ENCODE results near the gene MTHFD1. TPM values are rescaled to one million over a fixed set of nuclear protein-coding genes. Genes with fewer than 3 reads are reported as not detected.
A peak's percentile ranks its signal among the peaks of the same experiment; 100 is the strongest.
"Not testable (repeated sequence)": the region's sequence is repeated elsewhere in the genome, so short reads cannot be mapped to it uniquely, and the experiment has no call there.

MTHFD1 gene
- 100 to 1,000 TPM; 165 to 297 TPM for total RNA-seq

DNA sequence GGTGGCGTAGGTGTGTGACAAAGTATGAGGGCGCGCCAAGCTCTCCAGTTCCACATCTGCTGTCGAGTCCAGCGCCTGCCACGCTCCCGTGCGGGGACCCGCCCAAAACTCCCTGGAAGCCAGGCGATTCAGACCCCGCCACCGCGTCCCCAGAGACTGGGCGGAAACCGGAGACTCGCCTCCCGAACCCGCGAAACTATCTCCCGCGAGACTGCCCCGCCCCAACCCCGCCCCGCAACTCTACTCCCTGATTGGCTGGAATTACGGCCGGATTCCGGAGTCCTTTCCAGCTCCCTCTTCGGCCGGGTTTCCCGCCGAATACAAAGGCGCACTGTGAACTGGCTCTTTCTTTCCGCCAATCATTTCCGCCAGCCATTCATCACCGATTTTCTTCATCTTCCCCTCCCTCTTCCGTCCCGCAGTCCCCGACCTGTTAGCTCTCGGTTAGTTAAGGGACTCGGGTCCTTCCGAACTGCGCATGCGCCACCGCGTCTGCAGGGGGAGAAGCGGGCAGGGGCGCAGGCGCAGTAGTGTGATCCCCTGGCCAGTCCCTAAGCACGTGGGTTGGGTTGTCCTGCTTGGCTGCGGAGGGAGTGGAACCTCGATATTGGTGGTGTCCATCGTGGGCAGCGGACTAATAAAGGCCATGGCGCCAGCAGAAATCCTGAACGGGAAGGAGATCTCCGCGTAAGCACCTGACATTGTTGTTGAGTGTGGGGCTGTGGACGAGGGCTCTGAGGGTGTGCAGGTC is at the start of gene MTHFD1:
TSS of gene MTHFD1 (plus strand) at position 572 of the 751 bp plus-strand sequence. CDS start at position 647, 75 bp downstream.
- H3K4me1 Mint-ChIP-seq (ENCODE audit: low read depth in 2 of 2) = peaks cover 27 to 31% of the 10 kb centered on the region in 2 donors
- peak; percentile 99 for DNase-seq (ENCODE audit: low spot score)
- H3K9me3 Mint-ChIP-seq = no peaks in the 10 kb centered on the region
- H3K27ac Mint-ChIP-seq = peak within 1 kb of the TSS; percentile 95 to 96
- ATAC-seq = peak; percentile 93 to 95
- peaks cover 10% of the 10 kb centered on the region for H3K36me3 Mint-ChIP-seq
- H3K27me3 Mint-ChIP-seq = no peaks in the 10 kb centered on the region
- peak within 1 kb of the TSS; percentile 97 for H3K4me3 Mint-ChIP-seq

DNA sequence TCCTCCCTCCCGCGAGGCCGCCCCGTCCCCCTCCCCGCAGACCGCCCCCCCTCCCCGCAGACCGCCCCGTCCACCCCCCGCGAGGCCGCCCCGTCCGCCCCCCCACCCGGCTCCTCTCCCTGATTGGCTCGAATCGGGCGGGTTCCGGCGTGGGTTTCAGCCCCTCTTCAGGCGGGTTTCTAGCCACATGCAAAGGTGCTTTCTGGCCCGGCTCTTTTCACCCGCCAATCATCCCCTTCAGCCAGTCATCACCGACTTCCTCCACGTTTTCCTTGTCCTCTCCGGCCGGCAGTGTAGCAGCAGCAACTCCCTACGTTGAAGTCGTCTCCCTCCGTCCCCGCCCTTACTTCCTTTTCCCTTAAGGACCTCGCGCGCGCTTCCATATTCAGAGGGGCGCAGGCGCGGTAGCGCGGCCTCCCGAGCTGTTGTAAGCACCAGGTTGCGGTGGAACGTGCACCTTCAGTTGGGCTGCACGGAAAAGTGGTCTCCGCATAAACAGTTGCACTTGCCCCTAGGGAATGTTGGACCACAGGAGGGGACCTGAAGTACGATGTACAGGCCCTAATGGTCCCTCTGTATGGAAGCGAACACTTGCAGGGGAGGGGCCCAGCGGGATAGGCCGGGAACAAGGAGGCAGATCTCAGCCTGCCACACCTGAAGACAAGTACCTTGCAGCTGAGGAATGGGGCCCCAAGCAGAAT is 49.4 kb upstream of the MTHFD1 start:
- Mint-ChIP-seq H3K27ac (peak overlapping the region; percentile 81 to 85), H3K4me1 (ENCODE audit: low read depth in 2 of 2) (peaks cover 12 to 20% of the 10 kb centered on the region in 2 donors), H3K36me3 (peaks cover 8% of the 10 kb centered on the region), H3K27me3 (no peaks in the 10 kb centered on the region), H3K9me3 (no peaks in the 10 kb centered on the region), H3K4me3 (peak overlapping the region; percentile 91)
- ATAC-seq = peak; percentile 91 to 94
- peak; percentile 93 for DNase-seq (ENCODE audit: low spot score)

DNA sequence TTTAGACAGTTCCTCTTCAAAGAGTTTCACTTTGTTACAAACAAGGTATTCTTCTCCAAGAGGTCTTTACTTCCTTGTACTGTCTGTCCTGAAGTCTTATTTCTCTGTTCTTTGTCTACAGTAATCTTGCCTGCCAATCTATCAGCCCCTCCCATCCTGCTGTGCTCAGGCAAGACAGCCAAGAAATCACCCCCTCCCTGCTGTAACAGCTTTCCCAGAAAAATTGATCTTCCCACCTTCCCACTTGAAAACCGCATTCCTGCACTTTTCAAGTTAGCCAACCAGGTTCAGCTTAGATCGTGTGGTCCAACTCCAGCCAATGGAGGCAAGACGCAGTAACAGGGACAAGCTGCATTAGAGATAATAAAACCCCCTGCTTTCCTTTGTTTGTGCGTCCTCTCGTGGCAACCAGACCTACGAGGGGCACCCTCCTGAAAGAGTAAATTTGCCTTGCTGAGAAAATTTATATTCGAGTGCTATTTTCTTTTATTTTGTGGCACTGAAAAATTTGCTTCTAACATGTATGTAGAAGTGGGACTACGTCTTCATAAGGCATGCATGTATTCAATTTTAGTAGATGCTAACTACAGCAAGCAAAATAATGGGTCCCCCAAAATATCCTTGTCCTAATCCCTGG is 47.5 kb upstream of the MTHFD1 start:
- peaks cover 8% of the 10 kb centered on the region for H3K36me3 Mint-ChIP-seq
- peaks cover 12 to 20% of the 10 kb centered on the region in 2 donors for H3K4me1 Mint-ChIP-seq (ENCODE audit: low read depth in 2 of 2)
- DNase-seq (ENCODE audit: low spot score) = no peak
- no peak overlapping the region for H3K4me3 Mint-ChIP-seq
- H3K27me3 Mint-ChIP-seq = no peaks in the 10 kb centered on the region
- no peaks in the 10 kb centered on the region for H3K9me3 Mint-ChIP-seq
- H3K27ac Mint-ChIP-seq = peak overlapping the region in 1 of 2 donors; percentile 27
- no peak for ATAC-seq

DNA sequence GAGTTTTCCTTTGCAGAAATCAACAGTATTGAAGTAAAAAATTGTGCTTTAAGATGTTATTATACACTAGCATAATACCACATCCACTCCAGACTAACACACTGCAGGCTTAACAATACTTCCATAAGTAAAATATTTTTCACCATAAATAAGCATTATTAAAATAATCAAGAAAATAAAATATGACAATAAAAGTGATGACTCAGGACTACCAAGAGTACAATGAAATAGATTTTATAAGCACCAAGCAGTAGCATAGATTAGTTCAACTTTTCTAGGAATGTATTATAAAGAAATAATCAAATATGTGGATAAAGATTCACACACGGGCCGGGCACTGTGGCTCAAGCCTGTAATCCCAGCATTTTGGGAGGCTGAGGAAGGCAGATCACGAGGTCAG is 40.4 kb upstream of the MTHFD1 start:
- Mint-ChIP-seq H3K27me3 (no peaks in the 10 kb centered on the region), H3K9me3 (no peaks in the 10 kb centered on the region), H3K4me3 (no peak overlapping the region), H3K4me1 (ENCODE audit: low read depth in 2 of 2) (no peaks in the 10 kb centered on the region), H3K36me3 (no peaks in the 10 kb centered on the region), H3K27ac (no peak overlapping the region)
- DNase-seq (ENCODE audit: low spot score) (no peak), ATAC-seq (no peak)

DNA sequence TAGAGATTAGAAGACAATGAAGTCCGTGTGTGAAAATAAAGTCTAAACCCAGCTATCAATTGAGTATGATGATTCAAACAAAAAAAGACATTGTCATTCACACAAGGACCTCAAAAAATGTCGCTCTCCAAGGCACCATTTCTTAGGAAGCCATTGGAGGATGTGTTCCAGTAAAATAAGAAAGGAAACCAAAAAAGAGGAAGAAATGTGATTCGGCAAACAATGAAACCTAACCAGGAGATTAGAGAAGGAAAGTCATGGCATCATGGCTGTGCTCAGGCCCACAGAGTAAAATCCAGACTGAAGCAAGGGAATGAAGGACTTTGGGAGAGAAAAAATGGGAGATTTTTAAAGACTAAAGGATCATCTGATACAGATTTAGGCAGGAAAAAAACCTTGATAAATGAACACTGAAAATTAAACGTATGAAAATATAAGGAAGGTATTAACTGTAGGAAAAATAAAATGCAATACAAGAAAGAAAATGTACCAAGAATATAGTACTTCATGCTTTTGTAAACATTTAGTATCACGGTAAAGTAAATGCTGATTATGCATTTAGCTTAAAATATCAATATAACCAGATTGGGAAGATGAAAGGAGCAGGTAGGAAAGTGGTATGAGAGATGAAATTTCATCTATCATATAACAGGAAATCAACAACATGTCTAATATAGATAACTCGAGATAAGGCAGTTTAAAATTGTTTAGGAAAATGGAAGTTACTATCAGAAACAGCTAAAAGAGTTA is 38.2 kb upstream of the MTHFD1 start:
- no peak overlapping the region for H3K27ac Mint-ChIP-seq
- H3K4me3 Mint-ChIP-seq = no peak overlapping the region
- no peaks in the 10 kb centered on the region for H3K4me1 Mint-ChIP-seq (ENCODE audit: low read depth in 2 of 2)
- no peaks in the 10 kb centered on the region for H3K36me3 Mint-ChIP-seq
- DNase-seq (ENCODE audit: low spot score) (no peak), ATAC-seq (no peak)
- no peaks in the 10 kb centered on the region for H3K9me3 Mint-ChIP-seq
- no peaks in the 10 kb centered on the region for H3K27me3 Mint-ChIP-seq

DNA sequence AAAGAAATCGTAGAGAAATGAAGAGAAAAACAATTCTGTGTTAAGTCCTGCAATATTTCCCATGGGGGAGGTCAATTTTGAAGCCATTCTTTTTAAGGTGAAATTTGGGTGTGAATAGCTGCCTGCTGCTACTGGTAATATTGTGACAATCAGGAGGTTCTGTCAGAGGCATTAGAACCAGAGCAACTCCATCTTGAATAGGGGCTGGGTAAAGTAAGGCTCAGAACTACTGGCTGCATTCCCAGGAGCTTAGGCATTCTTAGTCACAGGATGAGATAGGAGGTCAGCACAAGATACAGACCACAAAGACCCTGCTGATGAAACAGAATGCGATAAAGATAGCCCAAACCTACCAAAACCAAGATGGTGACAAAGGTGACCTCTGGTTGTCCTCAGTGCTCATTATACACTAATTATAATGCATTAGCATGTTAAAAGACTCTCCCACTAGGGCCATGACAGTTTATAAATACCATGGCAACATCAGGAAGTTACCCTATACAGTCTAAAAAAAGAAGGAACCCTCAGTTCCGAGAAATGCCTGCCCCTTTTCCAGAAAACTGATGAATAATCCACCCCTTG is 24.8 kb upstream of the MTHFD1 start:
- H3K27ac Mint-ChIP-seq = no peak overlapping the region
- H3K9me3 Mint-ChIP-seq = no peaks in the 10 kb centered on the region
- no peak for ATAC-seq
- no peaks in the 10 kb centered on the region for H3K27me3 Mint-ChIP-seq
- H3K4me3 Mint-ChIP-seq = no peak overlapping the region
- no peaks in the 10 kb centered on the region for H3K4me1 Mint-ChIP-seq (ENCODE audit: low read depth in 2 of 2)
- no peaks in the 10 kb centered on the region for H3K36me3 Mint-ChIP-seq
- no peak for DNase-seq (ENCODE audit: low spot score)

DNA sequence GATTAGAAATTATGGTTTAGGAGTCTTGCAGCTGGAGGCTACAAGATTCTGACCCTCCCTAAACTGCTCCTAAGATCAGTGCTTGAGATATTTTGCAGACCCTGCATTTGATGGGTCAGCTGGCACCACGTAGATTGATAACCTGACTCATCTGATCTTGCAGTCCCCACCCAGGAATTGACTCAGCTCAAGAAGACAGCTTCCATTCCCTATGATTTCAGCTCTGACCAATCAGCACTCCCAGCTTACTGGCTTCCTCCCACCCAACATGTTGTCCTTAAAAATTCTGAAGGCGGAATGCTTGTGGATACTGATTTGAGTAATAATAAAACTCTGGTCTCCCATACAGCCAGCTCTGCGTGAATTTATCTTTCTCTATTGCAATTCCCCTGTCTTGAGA is 23.2 kb upstream of the MTHFD1 start:
- ATAC-seq (no peak), DNase-seq (ENCODE audit: low spot score) (no peak)
- H3K27ac Mint-ChIP-seq = no peak overlapping the region
- H3K4me3 Mint-ChIP-seq = no peak overlapping the region
- no peaks in the 10 kb centered on the region for H3K27me3 Mint-ChIP-seq
- H3K4me1 Mint-ChIP-seq (ENCODE audit: low read depth in 2 of 2) = no peaks in the 10 kb centered on the region
- no peaks in the 10 kb centered on the region for H3K9me3 Mint-ChIP-seq
- no peaks in the 10 kb centered on the region for H3K36me3 Mint-ChIP-seq

DNA sequence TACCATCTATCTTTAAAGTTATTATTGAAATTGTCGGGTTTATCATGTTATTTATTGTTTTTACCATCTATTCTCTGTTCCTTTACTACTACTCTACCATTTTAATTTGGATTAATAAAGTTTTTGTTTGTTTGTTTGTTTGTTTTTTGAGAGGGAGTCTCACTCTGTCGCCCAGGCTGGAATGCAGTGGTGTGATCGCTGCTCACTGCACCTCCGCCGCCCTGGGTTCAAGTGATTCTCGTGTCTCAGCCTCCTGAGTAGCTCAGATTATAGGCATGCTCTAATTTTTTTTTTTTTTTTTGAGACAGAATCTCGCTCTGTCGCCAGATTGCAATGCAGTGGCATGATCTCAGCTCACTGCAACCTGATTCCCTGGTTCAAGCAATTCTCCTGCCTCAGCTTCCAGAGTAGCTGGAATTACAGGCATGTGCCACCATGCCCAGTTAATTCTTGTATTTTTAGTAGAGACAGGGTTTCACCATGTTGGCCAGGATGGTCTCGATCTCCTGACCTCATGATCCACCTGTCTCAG is 22.7 kb upstream of the MTHFD1 start:
- H3K36me3 Mint-ChIP-seq; H3K4me3 Mint-ChIP-seq; ATAC-seq; H3K27ac Mint-ChIP-seq; H3K4me1 Mint-ChIP-seq (ENCODE audit: low read depth in 2 of 2); DNase-seq (ENCODE audit: low spot score); H3K9me3 Mint-ChIP-seq; H3K27me3 Mint-ChIP-seq: not testable (repeated sequence)

DNA sequence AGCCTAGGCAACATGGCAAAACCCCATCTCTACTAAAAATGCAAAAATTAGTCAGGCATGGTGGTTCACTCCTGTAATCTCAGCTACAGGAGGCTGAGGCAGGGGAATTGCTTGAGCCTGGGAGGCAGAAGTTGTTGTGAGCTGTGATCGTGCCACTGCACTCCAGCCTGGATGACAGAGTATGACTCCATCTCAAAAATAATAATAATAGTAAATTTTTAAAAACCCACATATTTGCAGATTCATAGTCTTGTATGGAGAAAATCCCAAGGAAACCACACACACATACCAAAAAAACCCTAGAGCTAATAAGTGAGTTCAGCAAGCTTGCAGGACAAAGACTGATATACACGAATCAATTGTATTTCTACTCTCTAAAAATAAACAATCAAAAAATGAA is 19.0 kb upstream of the MTHFD1 start:
- Mint-ChIP-seq H3K9me3 (no peaks in the 10 kb centered on the region), H3K27me3 (no peaks in the 10 kb centered on the region), H3K36me3 (no peaks in the 10 kb centered on the region), H3K4me3 (no peak overlapping the region), H3K4me1 (ENCODE audit: low read depth in 2 of 2) (no peaks in the 10 kb centered on the region), H3K27ac (no peak overlapping the region)
- ATAC-seq = no peak
- DNase-seq (ENCODE audit: low spot score) = no peak

DNA sequence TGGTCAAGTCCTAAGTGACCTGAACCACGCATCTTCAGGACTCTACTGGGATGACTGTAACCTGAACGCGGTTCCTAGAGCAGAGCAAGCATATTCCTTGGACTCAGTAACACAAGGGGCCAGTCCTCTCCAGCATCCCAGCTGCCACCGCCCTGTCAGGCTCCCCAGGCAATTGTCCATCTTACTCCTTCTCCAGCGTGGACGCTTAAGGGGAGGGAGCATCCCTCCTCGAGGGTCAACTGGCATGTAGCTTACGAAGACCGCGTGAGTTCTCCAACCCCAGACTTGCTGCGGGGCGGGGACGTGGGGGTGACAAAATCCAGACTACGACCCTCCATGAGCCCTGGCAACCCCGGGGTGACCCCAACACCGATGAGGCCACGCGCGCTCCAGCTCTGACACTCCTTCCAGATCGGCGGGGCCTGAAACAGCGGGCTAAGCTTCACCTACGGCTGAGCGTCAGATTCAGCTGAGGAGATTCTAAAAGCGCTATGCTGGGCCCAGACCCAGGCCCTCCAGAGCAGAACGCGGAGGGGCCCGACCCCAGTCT is 846 bp upstream of the MTHFD1 start:
- Mint-ChIP-seq H3K4me1 (ENCODE audit: low read depth in 2 of 2) (peaks cover 27 to 29% of the 10 kb centered on the region in 2 donors), H3K4me3 (peak overlapping the region; percentile 97), H3K36me3 (peaks cover 10% of the 10 kb centered on the region), H3K27me3 (no peaks in the 10 kb centered on the region), H3K27ac (peak overlapping the region; percentile 95 to 96), H3K9me3 (no peaks in the 10 kb centered on the region)
- ATAC-seq (peak in 1 of 2 donors; percentile 51), DNase-seq (ENCODE audit: low spot score) (no peak)

DNA sequence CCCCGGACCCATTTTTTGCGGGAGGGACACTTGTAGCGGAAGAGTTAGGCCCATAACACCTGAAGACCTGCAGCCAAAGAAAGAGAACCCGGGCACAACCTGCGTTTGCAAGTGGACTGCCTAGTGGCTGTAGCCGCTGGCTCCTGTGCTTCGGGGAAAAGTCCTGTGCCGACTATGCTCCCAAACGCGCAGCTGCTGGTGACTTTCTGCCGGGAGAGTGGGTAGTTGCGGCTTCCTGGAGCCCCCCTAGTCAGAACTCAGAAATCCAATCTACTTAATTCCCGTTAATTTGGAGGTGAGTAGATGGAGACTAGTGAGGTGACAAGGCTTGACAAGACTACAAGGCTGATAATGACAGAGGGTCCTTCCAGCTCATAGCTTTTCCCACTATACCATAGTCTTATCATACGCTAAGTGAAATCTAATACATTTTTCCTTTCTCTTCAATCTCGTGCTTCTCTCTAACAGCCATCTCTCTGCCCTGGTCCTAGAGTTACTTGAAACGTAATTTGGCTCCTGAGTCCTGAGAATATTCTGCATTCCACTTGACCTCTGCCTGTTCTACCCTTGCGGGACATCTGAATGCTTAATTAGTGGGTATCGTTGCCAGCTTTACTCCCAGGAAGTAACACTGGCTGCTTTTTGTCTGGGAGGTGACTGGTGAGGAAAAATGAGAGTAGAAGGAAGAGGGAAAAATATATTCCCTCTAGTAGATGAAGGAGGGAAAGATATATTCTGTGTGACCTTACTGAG is 556 bp downstream of the MTHFD1 start:
- Mint-ChIP-seq H3K36me3 (peaks cover 10% of the 10 kb centered on the region), H3K4me1 (ENCODE audit: low read depth in 2 of 2) (peaks cover 32 to 36% of the 10 kb centered on the region in 2 donors), H3K9me3 (no peaks in the 10 kb centered on the region), H3K27me3 (no peaks in the 10 kb centered on the region), H3K27ac (peak overlapping the region; percentile 95 to 96), H3K4me3 (peak overlapping the region; percentile 97)
- DNase-seq (ENCODE audit: low spot score) = no peak
- ATAC-seq = peak in 1 of 2 donors; percentile 6

DNA sequence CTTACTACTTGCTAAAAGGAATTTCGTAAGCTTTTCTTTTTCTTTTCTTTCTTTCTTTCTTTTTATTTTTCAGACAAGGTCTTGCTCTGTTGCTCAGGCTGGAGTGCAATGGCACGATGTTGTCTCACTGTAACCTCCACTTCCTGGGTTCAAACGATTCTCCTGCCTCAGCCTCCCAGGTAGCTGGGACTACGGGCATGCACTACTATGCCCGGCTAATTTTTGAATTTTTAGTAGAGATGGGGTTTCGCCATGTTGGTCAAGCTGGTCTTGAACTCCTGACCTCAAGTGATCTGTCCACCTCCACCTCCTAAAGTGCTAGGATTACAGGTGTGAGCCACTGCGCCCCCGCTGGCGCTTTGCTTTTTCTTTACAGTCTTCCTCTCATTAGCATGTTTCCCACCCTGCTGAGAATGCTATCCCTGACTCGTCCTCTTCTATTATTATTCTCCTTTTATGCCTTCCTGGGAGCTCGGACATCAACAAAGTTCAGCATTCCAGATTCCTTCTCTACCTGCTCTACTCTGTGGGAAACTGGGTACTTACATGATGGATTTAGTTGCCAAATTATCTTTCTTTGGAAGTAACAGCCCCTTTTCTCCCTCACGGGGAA is 3.1 kb downstream of the MTHFD1 start:
- H3K36me3 Mint-ChIP-seq = peaks cover 10% of the 10 kb centered on the region
- H3K4me1 Mint-ChIP-seq (ENCODE audit: low read depth in 2 of 2) = peaks cover 32 to 43% of the 10 kb centered on the region in 2 donors
- no peaks in the 10 kb centered on the region for H3K27me3 Mint-ChIP-seq
- DNase-seq (ENCODE audit: low spot score) = no peak
- peak overlapping the region; percentile 53 for H3K4me3 Mint-ChIP-seq
- no peak for ATAC-seq
- H3K9me3 Mint-ChIP-seq = no peaks in the 10 kb centered on the region
- peak overlapping the region in 1 of 2 donors; percentile 83 for H3K27ac Mint-ChIP-seq

All from natural killer cell treated with Interleukin-12 subunit alpha and Interleukin-12 subunit beta and Interleukin-15 and Interleukin-18, amount 100 ng/mL, for 72 hours (primary cell).